SK-MEL-5 (cell line): ENCODE measurements around the gene PIAS4. TPM values are rescaled to one million over a fixed set of nuclear protein-coding genes. Genes with fewer than 3 reads are reported as not detected.

Experiments used
- DNase-seq: peaks from one replicate; pipeline ENCODE4 v3.0.0-alpha.2; 2016; ENCODE audit warnings: low read depth, low spot score
- in situ Hi-C: cut with HindIII; loops from 2 replicates; pipeline ENCODE4 v1.10.0; 2016; ENCODE audit warnings: low sequenced_read_pairs, high pct_unique_total_duplicates, low pct_unique_long_range_greater_than_20kb
- total RNA-seq: library from RNA; depleted of rRNA; stranded (reverse); fragments of >200 nt; shearing (Covaris generic); gene quantifications from 2 replicates; pipeline ENCODE4 v1.2.3, GENCODE V29; 2014

The PIAS4 gene
- total RNA-seq, 1 experiment from 2014 or later = 20.6 TPM

GRCh38 chr19:3975144-3975543 is 32.4 kb upstream of the PIAS4 start:
- in situ Hi-C loops = loop anchor here (25.0 kb wide), 1 partner anchor 237 kb away; no protein-coding TSS in a partner anchor
- no peak for DNase-seq

- no peak for DNase-seq
- in situ Hi-C loops = loop anchor here (25.0 kb wide), 1 partner anchor 237 kb away; no protein-coding TSS in a partner anchor
These were observed 31.9 kb upstream of the PIAS4 start for GRCh38 chr19:3975637-3976087.

- no peak for DNase-seq
- in situ Hi-C loops = loop anchor here (25.0 kb wide), 1 partner anchor 236 kb away; no protein-coding TSS in a partner anchor
These were observed 30.9 kb upstream of the PIAS4 start for GRCh38 chr19:3976495-3977241.

GRCh38 chr19:3977242-3978143 is 30.0 kb upstream of the PIAS4 start:
- in situ Hi-C loops = loop anchor here (25.0 kb wide), 1 partner anchor 235 kb away; no protein-coding TSS in a partner anchor

GRCh38 chr19:3978145-3978544 is 29.4 kb upstream of the PIAS4 start:
- in situ Hi-C loops = loop anchor here (25.0 kb wide), 1 partner anchor 234 kb away; no protein-coding TSS in a partner anchor
- no peak for DNase-seq

More at GRCh38 chr19:3977242-3978143, 30.0 kb upstream of the PIAS4 start:
- DNase-seq = no peak

GRCh38 chr19:3979289-3979673 is 28.3 kb upstream of the PIAS4 start:
- in situ Hi-C loops = loop anchor here (25.0 kb wide), 1 partner anchor 233 kb away; no protein-coding TSS in a partner anchor
- no peak for DNase-seq

- no peak for DNase-seq
- in situ Hi-C loops = loop anchor here (25.0 kb wide), 1 partner anchor 232 kb away; no protein-coding TSS in a partner anchor
These were observed 27.7 kb upstream of the PIAS4 start for GRCh38 chr19:3979674-3980352.

- DNase-seq = no peak
- in situ Hi-C loops = loop anchor here (25.0 kb wide), 1 partner anchor 232 kb away; no protein-coding TSS in a partner anchor
These were observed 26.9 kb upstream of the PIAS4 start for GRCh38 chr19:3980353-3981251.

- in situ Hi-C loops = loop anchor here (25.0 kb wide), 1 partner anchor 231 kb away; no protein-coding TSS in a partner anchor
- DNase-seq = no peak
These were observed 26.2 kb upstream of the PIAS4 start for GRCh38 chr19:3981373-3981735.

GRCh38 chr19:3981736-3982681 is 25.5 kb upstream of the PIAS4 start:
- in situ Hi-C loops = loop anchor here (25.0 kb wide), 1 partner anchor 230 kb away; no protein-coding TSS in a partner anchor
- no peak for DNase-seq

GRCh38 chr19:3982701-3983541 is 24.6 kb upstream of the PIAS4 start:
- DNase-seq = no peak

GRCh38 chr19:3983542-3983914 is 24.0 kb upstream of the PIAS4 start:
- DNase-seq = no peak
- in situ Hi-C loops = loop anchor here (25.0 kb wide), 1 partner anchor 229 kb away; no protein-coding TSS in a partner anchor

More at GRCh38 chr19:3982701-3983541, 24.6 kb upstream of the PIAS4 start:
- in situ Hi-C loops = loop anchor here (25.0 kb wide), 1 partner anchor 229 kb away; no protein-coding TSS in a partner anchor

- no peak for DNase-seq
- in situ Hi-C loops = loop anchor here (25.0 kb wide), 1 partner anchor 228 kb away; no protein-coding TSS in a partner anchor
These were observed 23.5 kb upstream of the PIAS4 start for GRCh38 chr19:3983936-3984583.

- DNase-seq = no peak
- in situ Hi-C loops = loop anchor here (25.0 kb wide), 1 partner anchor 228 kb away; no protein-coding TSS in a partner anchor
These were observed 23.0 kb upstream of the PIAS4 start for GRCh38 chr19:3984584-3984907.
